Stimulated activated CD8-positive, alpha-beta memory T cell treated with anti-CD3 and anti-CD28 coated beads, Interleukin-2, amount 100 ng/mL, for 1 hour (primary cell): ENCODE data around the gene DLL4.
"Not testable (repeated sequence)": the region's sequence is repeated elsewhere in the genome, so short reads cannot be mapped to it uniquely, and the experiment has no call there.

ENCODE experiments used
- DNase-seq, 2 donors: peaks; one replicate each; pipeline ENCODE4 v3.0.0-alpha.2; 2020; ENCODE audit warnings: low read depth in 2 of 2

DLL4 gene

GRCh38 chr15:40958723-40959122 lies 29.6 kb downstream of the DLL4 start:
- DNase-seq: no peak

- no peak for DNase-seq
Measured at GRCh38 chr15:40959331-40960141, 30.4 kb downstream of the DLL4 start.

DNA sequence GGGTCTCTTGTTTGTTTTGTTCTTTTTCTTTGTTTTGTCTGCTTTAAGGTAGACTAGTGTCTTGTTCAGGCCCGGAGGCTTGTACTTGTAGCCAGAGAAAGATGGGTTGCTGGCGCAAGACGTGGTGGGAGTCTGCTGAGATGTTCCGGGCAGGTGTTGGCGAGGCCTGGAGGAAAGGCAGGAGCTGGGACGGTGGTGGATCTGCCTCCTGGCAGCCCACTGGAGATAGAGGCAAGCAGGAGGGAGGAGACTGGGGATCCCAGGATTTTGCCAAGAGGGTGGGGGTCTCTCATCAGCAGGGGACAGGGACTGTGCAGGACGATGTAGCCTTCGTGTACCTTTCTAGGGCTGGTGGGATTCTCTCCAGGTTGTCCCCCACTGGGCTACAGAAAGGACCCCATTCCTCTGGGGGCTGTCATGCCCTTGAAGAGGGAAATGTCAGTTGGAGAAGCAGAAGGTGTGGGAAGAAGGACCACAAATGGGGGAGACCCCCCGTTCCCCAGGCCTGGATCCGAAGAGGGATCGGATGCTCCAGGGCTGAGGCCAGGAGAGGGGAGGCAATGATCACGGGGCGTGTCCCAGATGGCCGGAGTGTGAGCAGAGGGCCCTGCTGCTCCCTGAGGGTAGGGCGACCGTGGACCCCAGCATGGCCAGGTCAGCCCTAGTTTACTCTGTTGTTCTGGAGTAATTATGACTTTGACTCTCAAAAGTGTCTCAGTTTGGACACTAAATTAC lies 31.2 kb downstream of the DLL4 start:
- DNase-seq: no peak

DNA sequence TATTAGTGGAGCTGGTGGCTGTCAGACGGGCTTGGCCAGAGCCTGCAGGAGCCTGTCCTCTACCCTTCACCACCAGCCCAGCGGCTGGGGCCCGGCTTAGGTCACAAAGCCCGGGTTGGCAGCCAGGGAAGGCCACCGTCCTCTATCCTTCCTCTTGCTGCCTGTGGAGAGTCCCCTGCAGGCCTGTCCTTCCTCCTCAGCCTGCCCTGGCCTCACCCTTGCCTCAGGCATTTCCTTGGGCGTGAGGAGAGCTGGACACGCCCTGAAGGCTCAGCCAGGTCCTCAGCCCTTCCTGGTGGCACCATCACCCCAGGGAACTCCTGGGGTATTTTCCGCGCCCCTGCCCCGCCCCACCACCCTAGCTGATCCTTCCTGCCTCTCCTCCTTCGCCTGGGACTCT lies 31.8 kb downstream of the DLL4 start:
- no peak for DNase-seq

DNA sequence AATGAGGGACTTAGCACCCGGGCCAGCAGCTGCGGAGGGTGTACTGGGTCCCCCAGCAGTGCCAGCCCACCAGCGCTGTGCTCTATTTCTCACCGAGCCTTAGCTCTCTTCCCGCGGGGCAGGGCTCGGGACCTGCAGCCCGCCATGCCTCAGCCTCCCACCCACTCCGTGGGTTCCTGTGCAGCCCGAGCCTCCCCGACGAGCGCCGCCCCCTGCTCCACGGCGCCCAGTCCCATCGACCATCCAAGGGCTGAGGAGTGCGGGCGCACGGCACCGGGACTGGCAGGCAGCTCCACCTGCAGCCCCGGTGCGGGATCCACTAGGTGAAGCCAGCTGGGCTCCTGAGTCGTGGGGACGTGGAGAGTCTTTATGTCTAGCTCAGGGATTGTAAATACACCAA lies 32.6 kb downstream of the DLL4 start:
- not testable (repeated sequence) for DNase-seq

DNA sequence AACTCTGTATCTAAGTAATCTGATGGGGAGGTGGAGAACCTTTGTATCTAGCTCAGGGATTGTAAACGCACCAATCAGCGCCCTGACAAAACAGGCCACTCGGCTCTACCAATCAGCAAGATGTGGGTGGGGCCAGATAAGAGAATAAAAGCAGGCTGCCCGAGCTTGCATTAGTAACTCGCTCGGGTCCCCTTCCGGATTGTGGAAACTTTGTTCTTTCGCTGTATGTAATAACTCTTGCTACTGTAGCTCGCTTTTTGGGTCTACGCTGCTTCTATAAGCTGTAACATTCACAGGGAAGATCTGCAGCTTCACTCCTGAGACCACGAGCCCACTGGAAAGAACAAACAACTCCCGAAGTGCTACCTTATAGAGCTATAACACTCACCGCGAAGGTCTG lies 33.2 kb downstream of the DLL4 start:
- DNase-seq: not testable (repeated sequence)

GRCh38 chr15:40963201-40963600 lies 34.1 kb downstream of the DLL4 start:
- DNase-seq: no peak

DNA sequence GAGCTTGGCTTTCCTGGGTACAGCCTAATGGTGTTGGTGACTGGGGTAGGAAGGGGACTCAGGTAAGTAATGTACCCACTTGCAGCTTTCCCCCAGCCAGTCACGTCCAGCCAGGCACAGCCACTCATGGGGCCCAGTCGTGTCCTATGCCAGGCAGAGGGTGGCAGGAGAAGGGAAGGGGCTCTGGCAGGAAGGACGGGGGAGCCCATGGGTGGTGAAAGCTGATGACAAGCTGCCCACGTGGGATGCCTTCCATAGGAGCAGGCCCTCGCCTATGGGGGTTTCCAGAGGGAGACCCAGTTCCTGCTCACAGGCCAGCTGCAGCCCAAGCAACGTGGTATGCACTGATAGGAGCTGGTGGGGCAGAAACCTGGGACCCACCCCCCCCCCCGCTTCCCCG lies 34.9 kb downstream of the DLL4 start:
- no peak for DNase-seq

GRCh38 chr15:40964634-40965033 lies 35.5 kb downstream of the DLL4 start:
- no peak for DNase-seq

GRCh38 chr15:40968290-40969085 lies 39.3 kb downstream of the DLL4 start:
- DNase-seq: no peak

DNA sequence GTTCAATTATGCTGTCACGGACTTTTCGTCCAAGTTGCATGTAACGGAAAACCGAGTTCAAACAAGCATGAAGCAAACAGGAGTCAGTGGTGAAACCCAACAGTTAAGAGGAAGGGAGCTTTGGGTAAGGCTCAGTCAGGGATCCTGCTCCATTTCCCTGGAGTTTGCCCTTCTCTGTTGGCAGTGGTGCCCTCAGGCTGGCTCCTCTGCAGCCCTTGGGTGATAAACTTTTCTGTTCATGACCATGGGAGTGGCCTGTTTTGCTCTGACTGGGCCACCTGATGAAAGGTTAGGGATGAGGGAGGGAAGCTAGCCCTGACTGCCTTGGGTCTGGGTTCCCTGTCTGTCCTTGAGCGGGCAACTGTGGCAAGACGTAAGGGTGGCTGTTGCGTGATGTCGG lies 40.2 kb downstream of the DLL4 start:
- no peak for DNase-seq

- DNase-seq: no peak
Measured at GRCh38 chr15:40974879-40975278, 45.7 kb downstream of the DLL4 start.

DNA sequence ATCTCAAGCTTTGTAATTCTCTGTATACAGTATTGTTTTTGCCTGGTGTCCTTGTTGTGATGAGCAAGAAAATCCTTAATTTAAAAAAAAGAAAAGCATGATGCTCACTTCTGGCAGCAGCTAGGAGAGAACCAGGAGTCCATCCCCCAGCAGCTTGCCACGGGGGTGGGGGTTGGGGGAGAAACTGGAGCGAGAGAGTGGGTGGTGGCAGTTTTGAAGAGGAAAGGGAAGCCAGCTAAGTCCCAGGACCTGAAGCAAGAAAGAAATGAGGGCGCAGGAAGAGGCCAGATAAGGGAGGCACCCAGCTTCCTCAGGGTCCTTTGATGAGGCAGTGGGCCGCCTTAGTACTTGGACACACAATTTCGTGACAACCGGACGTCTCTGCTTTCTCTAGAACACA lies 47.7 kb downstream of the DLL4 start:
- DNase-seq: no peak

DNA sequence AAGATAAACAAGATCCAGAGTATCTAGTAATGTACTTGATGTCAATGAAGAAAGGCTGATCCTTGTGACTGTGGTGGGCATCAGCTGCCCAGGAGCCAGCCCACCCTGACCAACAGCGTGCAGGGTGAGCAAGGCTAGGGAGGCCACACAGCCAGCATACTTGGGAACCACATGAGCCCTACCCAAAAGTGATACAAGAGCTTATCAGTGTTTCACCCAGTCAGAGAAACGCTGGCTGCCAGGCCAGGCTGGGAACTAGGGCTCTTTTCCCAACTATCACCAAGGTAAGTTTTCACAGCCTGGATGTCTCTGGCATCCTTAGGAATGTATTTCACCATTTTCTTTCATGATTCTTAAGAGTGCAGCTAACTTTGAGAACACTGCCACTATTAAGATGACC lies 49.0 kb downstream of the DLL4 start:
- DNase-seq: no peak

GRCh38 chr15:40978562-40978961 lies 49.4 kb downstream of the DLL4 start:
- DNase-seq: no peak

DNA sequence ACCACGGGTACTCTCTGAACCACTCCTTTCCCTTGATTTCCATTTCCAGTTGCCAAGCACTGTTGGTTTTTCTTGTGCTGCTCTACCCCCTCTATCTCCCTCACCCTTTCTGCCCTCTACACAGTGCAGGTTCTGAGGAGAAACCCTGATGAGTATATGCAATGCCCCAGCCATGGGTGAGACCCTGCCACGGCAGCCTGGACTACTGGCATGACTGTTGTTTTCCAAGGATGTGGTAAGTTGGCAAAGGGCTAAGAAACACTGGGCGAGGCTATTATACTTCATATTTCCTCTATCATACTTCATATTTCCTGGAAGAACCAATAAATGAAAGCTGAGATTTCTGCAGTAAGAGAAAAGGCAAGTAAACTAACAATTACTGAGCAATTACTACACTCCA lies 52.0 kb downstream of the DLL4 start:
- DNase-seq: no peak

DNA sequence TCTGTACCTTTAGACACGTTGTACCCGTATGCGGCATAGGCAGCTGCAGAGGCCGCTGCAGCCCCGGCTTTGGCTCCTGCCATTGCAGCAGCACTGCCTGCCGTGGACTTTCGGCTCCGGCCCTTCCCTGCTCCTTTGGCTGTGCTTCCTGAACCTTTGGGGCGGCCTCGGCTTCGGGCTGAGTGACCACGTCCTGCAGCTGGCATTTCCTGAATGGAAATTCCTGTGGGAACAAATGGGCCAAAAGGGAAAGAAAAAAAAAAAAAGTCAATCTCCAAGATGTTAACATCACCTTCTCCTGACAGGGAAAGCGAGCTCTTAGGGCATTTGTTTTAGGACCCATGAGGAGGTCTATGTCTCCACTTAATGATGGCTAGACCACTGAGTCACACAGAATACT lies 53.7 kb downstream of the DLL4 start:
- no peak for DNase-seq

- DNase-seq: no peak
Measured at GRCh38 chr15:40984406-40984805, 55.3 kb downstream of the DLL4 start.

DNA sequence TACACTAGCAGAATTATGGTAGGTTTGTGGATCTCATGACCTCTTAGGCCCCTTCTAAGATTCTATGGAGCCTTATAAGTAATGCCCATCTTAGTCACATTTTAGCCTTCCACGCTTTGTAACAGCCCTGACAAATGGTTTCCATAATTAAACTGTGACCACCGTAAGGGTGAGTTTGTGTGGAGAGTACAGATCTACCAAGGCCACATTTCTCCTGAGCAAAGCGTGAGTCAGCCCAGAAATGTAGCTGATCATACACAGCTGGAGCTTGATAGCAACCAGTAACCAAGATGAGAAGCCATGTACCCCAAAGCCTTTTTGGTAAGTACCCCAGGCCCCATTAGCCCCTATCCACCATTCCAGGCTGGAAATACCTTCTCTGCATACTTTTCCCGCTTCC lies 55.8 kb downstream of the DLL4 start:
- no peak for DNase-seq

DNA sequence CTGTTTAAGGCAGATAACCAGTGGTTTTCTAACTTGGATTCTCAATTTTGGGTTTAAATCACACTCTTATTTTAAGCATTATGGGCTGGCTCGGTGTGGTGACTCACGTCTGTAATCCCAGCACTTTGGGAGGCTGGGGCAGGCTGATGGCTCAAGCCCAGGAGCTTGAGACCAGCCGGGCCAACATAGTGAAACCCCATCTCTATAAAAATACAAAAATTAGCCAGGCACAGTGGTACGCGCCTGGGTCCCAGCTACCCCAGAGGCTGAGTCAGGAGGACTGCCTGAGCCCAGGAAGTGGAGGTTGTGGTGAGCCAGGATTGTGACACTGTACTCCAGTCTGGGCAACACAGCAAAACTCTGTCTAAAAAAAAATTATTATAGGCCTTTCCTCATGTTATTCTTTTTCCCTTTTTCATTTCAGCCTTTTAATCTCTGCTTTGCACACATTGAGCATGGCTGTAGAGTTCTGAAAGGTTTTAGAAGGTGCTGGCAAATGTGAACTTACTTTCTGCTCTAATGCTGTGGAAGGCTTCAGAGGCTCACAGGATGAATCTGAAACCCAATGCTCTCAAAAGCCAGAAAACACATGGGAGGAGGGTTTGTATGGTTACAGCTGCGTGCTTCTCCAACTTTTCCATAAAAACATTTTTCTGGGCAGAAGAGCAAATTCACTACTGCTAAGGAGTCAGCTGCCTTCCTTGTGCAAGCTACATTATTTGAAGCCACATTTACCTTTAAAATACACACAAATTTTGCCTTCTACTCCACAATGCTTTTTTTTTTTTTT lies 56.6 kb downstream of the DLL4 start:
- DNase-seq: no peak

DNA sequence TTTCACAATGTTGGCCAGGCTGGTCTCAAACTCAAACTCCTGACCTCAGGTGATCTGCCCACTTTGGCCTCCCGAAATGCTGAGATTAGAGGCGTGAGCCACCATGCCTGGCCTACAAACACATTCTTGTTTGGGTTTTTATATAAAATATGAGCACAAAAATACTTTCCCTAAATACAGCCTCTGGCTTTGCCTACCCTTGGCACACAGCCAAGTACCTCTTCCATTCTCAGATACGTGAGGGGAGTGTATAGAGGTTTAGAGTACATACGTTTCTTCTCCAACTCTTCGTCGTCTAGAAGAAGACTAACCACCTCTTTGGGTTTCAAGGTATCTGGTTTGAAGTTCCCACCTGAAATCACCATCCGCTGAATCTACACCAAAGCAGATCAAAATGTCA lies 57.7 kb downstream of the DLL4 start:
- DNase-seq: no peak

DNA sequence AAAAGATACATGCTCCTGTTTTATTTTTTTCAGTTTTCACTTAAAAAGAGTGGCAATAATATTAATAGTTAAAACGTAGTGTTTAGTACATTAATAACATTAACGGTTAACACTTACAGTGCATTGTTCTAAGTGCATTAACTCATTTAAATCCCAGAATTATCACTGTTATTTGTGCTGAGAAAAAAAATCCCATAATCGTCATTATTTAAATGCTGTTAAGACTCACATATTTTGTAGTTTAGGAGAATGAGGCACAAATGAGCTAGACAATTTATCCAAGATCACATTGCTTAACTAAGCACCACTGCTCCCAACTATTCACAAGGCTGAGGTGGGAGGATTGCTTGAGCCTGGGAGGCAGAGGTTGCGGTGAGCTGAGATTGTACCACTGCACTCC lies 59.0 kb downstream of the DLL4 start:
- no peak for DNase-seq
